ENCODE data around the gene CALM1.

Gene CALM1

GRCh38 chr14:90409209-90409730 is 12.4 kb downstream of the CALM1 start:
- DNase-seq (ENCODE audit: low read depth) = no peak

GRCh38 chr14:90412058-90412457 is 15.2 kb downstream of the CALM1 start:
- no peak for DNase-seq (ENCODE audit: low read depth)

- DNase-seq (ENCODE audit: low read depth) = no peak
Observed at GRCh38 chr14:90416720-90417119, 19.9 kb downstream of the CALM1 start.

GRCh38 chr14:90418053-90418452 is 21.2 kb downstream of the CALM1 start:
- DNase-seq (ENCODE audit: low read depth) = no peak

- DNase-seq (ENCODE audit: low read depth) = no peak
Observed at GRCh38 chr14:90419200-90419599, 22.4 kb downstream of the CALM1 start.

DNA sequence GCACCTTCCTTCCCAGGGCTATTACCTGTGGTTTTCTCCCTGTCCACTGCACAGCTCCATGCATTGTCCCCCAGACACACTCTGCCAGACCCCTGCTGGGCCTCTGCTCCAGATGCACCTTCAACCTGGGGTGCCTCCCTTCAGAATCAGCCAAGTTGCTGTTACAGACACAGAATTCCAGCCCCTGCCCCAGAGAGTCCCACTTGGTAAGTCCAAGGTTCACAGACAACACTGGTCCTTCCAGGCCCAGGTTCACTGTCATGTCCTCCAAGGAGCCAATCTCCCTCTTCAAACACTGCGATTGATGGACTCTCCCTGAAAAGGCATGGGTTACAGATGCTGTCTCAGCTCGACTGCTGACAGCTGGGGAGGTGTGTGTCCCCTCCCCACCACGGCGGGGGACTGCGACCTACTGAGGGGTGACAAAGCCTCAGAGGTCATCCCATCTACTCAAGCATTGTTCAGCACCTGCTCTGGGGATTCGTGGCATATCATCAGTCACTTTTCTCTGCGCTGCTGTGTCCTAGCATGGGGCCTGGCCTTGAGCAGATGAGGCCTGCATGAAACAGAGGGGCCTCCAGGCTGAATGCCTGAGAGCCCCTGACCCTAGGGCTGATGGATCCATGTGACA is 24.3 kb downstream of the CALM1 start:
- DNase-seq (ENCODE audit: low read depth) = no peak

GRCh38 chr14:90421632-90422020 is 24.8 kb downstream of the CALM1 start:
- no peak for DNase-seq (ENCODE audit: low read depth)

DNA sequence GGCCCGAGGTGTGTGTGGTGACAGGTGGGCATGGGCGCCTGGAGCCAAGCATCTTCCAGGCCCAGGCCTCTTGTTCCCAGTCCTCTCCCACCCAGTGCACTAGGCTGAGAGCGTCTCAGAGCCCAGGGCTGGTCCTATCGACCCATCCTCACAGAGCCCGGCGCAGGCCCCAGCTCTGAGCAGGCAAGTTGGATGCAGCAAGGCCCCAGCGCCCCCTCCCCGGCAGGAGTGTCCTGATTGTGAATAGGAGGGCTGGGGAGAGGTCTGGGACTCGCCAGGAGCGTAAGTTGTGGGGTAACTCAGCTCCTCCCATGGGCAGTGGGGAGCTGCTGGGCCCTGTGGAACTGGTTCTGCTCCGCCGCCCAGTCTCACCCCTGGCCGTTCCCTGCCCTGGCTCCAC is 26.3 kb downstream of the CALM1 start:
- no peak for DNase-seq (ENCODE audit: low read depth)

DNA sequence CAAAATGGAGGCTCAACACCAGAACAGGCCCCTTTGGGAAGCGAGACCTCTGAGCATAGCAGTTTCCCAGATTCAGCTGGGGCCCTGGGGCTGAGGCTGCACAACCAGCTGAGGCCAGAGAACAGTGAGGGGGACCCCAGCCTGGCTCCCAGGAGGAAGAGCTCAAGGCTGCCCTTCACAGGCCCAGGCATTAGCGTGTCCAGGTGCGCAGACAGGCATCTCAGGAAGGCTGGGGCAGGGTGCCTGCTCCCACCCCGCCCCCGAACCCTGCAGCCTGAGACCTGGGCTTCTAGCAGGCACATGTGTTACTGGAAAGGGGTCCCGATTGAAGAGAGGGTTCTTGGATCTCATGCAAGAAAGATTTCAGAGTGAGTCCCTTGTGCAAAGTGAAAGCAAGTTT is 27.2 kb downstream of the CALM1 start:
- DNase-seq (ENCODE audit: low read depth) = no peak

DNA sequence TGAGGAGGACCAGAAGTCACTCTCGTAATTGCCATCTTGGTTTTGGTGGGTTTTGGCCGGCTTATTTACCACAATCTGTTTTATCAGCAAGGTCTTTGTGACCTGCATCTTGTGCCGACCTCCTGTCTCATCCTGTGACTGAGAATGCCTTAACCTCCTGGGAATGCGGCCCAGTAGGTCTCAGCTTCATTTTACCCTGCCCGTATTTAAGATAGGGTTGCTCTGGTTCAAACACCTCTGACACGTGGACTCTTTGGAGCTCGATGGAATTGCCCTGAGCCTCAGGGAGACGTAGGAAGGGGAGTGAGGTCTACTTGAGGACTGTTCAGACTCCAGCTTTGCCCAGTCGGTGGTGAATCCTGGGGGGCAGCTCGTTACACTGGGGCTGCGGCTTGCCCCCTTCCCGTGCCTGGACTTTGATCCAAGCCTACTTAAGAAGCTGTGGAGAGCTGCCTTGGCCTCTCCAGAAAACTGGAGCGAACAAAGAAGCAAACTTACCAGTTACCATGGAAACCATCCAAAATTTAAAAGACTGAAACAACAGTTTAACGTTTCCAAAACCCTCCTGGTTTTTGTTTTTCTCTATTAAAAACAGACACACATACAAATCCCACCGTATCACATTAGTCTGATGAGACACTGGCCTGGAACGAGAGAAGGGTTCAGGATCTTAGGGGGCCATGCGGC is 28.0 kb downstream of the CALM1 start:
- DNase-seq (ENCODE audit: low read depth) = no peak

- no peak for DNase-seq (ENCODE audit: low read depth)
Observed at GRCh38 chr14:90425373-90425879, 28.6 kb downstream of the CALM1 start.

DNA sequence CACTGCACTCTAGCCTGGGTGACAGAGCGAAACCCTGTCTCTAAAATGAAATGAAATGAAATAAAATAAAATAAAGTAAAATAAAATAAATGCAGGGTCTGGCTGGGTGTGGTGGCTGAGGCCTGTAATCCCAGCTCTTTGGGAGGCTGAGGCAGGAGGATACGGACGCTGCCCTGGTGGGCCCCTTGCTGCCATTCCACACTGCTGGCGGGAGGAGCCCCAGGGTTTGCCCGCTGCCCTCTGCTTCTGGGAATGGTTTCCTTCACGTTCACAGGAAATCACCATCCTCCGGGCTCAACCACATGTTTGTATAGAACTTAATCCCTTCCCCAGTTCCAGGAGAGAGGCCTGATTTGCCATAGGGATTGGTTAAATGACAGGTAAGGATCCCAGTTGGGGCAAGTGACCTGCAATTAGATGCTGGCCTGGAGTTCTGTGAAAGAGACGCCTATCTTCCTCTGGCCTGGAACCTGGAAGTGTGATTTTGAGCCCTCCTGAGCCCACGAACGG is 29.3 kb downstream of the CALM1 start:
- DNase-seq (ENCODE audit: low read depth) = no peak

DNA sequence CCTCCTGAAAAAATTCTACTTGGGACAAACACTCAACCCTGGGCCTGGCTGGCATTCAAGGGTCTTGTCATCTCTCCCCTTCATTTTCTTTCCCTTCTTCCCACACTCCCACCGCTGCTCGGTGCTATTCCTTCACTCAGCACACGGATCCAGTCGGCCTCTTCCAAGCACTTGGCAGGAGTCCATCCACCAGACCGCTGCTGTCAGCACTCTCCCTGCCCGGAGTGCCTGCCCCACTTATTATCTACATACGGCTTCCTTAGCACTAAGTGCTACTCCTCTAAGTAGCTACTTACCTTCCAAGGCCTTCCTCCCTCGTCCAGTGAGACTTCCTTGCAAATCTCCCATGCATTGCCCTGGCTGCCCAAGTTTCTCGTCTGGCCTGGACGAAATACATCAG is 29.8 kb downstream of the CALM1 start:
- no peak for DNase-seq (ENCODE audit: low read depth)

- no peak for DNase-seq (ENCODE audit: low read depth)
Observed at GRCh38 chr14:90427848-90428426, 31.1 kb downstream of the CALM1 start.

DNA sequence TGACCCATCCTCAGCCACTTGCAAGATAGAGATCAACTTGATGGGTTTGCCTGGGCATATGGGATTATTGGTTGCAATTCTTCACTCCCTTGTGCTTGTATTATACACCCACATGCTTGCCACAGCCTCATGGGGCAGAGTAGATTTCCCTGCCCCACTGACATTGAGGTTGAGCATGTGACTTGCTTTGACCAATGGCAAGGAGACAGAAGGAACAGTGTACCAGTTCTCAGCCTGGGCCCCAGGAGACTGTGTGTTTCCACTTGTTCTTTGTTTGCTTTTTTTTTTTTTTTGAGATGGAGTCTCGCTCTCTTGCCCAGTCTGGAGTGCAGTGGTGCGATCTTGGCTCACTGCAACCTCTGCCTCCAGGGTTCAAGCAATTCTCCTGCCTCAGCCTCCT is 31.8 kb downstream of the CALM1 start:
- no peak for DNase-seq (ENCODE audit: low read depth)

- DNase-seq (ENCODE audit: low read depth) = no peak
Observed at GRCh38 chr14:90429236-90429635, 32.4 kb downstream of the CALM1 start.

DNA sequence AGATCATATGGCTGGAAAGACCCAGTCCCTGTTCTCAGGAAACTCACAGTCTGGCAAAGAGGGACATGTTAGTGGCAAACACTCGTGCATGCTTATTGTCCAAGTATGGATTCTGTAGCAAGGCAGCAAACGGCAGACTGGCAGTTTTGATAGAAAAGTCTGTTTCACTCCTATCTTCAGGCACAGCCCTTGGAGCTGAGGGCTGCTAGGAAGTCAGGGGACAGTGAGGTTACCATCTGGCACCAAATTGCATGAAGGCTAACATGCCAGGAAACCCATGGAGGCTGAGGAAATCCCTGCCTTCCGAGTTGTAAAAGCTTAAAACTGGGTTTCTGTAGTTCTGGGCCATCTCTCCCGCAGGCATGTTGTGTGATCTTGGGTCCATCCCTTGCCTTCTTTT is 32.9 kb downstream of the CALM1 start:
- DNase-seq (ENCODE audit: low read depth) = no peak

DNA sequence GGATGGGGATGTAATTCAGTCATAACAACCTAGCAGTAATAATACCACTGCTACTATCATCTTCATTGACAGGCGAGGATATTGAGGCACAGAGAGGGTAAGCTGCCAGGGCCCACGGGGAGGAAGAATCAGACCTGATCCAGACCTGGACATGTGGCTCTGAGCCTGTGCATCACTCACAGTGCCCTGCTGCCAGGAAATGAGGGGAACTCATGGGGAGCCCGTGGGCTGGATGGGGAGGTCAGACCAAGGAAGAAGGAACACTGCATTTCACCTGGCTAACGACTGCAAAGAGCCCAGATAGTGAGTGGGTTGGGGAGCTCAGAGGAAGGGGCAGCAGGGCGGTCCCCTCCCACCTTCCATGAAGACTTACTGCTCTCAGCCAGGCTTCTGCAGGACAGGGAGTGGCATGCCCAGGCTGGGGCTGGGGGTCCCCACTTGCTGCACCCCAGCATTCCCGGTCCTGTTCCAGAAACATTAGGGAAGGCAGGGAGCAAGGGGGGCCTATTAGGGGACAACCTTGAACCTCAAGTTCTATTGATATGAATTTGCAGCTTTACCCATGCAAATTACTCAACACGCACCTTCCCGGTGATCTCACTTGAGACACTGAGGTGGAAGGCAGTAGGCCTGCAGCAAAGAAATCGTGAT is 37.7 kb downstream of the CALM1 start:
- no peak for DNase-seq (ENCODE audit: low read depth)

DNA sequence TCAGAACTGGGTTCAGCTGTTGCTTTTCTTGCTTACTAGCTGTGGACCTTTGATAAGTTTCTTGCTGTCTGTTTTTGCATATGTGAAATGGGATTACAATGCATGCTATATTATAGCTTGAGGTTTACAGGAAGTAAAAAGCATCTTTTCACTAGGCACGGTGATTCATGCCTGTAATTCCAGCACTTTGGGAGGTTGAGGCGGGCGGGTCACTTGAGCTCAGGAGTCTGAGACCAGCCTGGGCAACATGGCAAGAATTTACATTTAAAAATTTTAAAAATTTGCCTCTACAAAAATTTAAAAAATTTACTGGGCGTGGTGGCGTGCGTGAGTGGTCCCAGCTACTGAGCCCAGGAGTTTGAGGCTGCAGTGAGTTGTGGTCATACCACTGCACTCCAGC is 42.0 kb downstream of the CALM1 start:
- no peak for DNase-seq (ENCODE audit: low read depth)

- no peak for DNase-seq (ENCODE audit: low read depth)
Observed at GRCh38 chr14:90440021-90440451, 43.2 kb downstream of the CALM1 start.

DNA sequence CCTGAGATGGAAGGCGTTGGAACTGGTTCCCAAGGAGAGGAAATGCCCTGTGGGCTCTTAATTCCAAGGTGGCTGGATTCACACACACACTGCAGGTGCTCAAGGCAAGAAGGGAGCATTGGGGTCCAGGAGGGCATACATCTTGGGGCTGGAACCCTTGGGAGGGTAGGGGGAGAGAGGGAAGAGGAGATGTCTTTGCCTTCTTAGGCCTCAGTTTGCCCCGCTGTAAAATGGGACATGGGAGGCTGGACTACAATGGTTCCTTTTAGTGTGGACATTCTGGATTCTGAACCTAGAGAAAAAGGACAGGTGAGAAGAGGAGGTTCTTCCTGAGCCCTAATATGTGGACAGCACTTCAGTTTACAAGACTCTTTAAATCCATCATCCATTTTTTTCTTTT is 43.8 kb downstream of the CALM1 start:
- no peak for DNase-seq (ENCODE audit: low read depth)

- no peak for DNase-seq (ENCODE audit: low read depth)
Observed at GRCh38 chr14:90442388-90442787, 45.6 kb downstream of the CALM1 start.
